22Rv1 (cell line): ENCODE results near the gene ANO2.

Experiments used
- CTCF ChIP-seq: fragments of 450-650 bp; IDR thresholded peaks from 2 replicates; pipeline ENCODE4 v1.5.1; 2017; ENCODE audit warnings: mild to moderate bottlenecking
- ZFX ChIP-seq: fragments of 450-650 bp; IDR thresholded peaks from 2 replicates; pipeline ENCODE4 v1.6.1; 2017; ENCODE audit warnings: antibody characterized with exemption, borderline replicate concordance

GRCh38 chr12:5988659-5989116, 43.6 kb upstream of the ANO2 start:
- TF ChIP-seq CTCF (peak; percentile 100), ZFX (no peak)
